Measurements from ENCODE around the gene MAP7D2. TPM values are rescaled to one million over a fixed set of nuclear protein-coding genes. Genes with fewer than 3 reads are reported as not detected.
A peak's percentile ranks its signal among the peaks of the same experiment; 100 is the strongest.

MAP7D2 gene
- total RNA-seq, 4 donors from 2014 or later: 0.60 to 1.5 TPM; not detected in 2

DNA sequence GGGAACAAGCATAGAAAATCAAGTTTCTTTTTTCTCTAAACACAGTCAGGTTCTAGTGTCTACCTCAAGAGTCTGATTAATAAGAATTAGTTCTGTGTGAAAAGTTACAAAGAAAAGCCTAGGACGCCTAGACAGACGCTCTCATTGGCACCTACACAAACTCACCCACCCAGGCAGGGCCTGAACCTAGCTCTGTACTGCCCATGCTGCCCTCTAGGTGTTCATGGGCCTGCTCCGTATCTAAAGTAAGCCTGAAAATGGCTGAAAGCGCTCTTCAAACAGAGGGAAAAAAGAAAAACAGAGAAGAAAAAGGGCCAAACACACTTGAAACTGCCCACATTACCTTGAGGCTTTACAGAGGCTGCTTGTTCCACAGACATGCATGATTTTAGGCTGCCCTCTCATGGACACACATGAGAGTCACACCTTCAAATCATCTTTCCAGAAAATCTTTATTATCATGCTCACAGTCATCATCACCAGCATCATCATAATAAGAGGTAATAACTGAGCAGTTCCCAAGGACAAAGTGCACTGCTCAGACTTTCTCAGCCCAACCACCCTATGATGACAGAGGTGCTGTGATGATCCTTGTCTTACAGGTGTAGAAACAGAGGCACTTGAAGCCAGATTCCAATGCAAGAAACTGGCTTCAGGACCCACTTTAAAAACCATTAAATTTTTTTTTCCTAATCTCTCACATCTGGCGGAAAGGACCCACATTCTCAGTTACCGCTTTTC is 49.6 kb downstream of the MAP7D2 start:
- H3K27me3 ChIP-seq: peaks cover 0 to 4% of the 10 kb centered on the region in 2 donors
- H3K4me3 ChIP-seq: no peak overlapping the region
- TF ChIP-seq, protein P1, sequence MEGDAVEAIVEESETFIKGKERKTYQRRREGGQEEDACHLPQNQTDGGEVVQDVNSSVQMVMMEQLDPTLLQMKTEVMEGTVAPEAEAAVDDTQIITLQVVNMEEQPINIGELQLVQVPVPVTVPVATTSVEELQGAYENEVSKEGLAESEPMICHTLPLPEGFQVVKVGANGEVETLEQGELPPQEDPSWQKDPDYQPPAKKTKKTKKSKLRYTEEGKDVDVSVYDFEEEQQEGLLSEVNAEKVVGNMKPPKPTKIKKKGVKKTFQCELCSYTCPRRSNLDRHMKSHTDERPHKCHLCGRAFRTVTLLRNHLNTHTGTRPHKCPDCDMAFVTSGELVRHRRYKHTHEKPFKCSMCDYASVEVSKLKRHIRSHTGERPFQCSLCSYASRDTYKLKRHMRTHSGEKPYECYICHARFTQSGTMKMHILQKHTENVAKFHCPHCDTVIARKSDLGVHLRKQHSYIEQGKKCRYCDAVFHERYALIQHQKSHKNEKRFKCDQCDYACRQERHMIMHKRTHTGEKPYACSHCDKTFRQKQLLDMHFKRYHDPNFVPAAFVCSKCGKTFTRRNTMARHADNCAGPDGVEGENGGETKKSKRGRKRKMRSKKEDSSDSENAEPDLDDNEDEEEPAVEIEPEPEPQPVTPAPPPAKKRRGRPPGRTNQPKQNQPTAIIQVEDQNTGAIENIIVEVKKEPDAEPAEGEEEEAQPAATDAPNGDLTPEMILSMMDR (IDR thresholded peaks at IDR 0.05): peak in 4 of 5 experiments; percentile 15 to 40 (median 28)
- no peak for TF ChIP-seq POLR2A (IDR thresholded peaks at IDR 0.05)
- TF ChIP-seq EP300 (IDR thresholded peaks at IDR 0.05): no peak
- H3K9me3 ChIP-seq: no peaks in the 10 kb centered on the region
- WGBS, 2 donors: 47 to 54% methylated on average over 6 of the region's 6 CpGs
- peaks cover 0 to 8% (median 0%) of the 10 kb centered on the region in 4 donors for H3K4me1 ChIP-seq
- peak in 1 of 2 donors; percentile 6 for DNase-seq (ENCODE audit: low spot score in 2 of 2)
- no peaks in the 10 kb centered on the region for H3K36me3 ChIP-seq
- H3K27ac ChIP-seq: no peak overlapping the region

DNA sequence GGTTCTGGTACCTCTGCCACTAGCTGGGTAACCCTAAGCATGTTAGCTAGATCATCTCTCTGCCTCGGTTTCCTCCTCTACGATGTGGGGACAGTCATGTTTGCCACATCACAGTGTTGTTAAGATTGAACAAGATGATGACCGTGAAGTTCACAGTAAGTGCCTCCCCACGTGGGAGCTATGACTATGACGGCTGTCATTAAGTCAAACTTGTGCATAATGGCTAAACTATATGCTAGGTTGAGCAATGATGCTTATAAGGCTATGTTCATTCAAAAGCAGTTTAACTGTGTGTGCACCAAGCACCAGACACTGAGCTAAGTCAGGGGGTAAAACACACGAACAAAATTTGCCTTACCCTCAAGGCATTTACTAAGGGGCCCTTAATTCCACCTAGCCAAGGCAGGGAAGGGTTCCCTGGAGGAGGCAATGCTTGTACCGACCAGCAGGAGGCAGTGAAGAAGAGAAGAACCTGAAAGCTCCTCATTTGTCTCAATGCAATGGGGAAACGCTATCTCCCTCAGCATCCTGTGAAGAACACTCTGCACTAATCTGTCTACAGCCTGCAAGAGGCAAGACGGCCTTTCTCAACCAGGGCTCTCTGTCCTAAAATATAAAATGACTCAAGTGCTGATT is 52.9 kb downstream of the MAP7D2 start:
- WGBS, 2 donors: 54 to 69% methylated on average over 6 to 9 of the region's 9 CpGs
- H3K36me3 ChIP-seq: no peaks in the 10 kb centered on the region
- H3K4me3 ChIP-seq: no peak overlapping the region
- no peak for TF ChIP-seq POLR2A (IDR thresholded peaks at IDR 0.05)
- no peaks in the 10 kb centered on the region for H3K27me3 ChIP-seq
- no peak for DNase-seq (ENCODE audit: low spot score in 2 of 2)
- H3K4me1 ChIP-seq: peaks cover 0 to 8% (median 0%) of the 10 kb centered on the region in 4 donors
- no peak overlapping the region for H3K27ac ChIP-seq
- H3K9me3 ChIP-seq: no peaks in the 10 kb centered on the region

DNA sequence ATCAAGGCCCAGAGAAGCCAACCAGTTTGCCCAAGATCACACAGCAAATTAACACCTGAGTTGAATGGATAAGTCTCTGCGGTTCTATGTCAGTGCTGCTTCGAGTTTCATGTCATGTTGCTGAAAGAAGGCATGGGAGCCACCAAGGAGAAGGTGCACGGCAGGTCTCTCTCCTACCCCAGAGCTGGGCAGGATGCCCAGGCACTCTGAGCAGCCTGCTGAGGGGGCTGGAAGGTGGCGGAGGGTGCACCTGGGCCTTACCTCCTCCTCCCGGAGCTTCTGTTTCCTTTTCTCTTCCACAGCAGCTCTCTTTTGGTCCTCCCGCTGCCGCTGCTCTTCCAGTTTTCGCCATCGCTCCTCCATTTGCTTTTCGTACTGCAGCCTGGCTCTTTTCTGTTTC is 53.6 kb downstream of the MAP7D2 start:
- H3K9me3 ChIP-seq: no peaks in the 10 kb centered on the region
- no peaks in the 10 kb centered on the region for H3K36me3 ChIP-seq
- DNase-seq (ENCODE audit: low spot score in 2 of 2): no peak
- no peaks in the 10 kb centered on the region for H3K27me3 ChIP-seq
- 89 to 92% methylated on average over 10 of the region's 10 CpGs for WGBS, 2 donors
- no peak overlapping the region for H3K4me3 ChIP-seq
- no peak overlapping the region for H3K27ac ChIP-seq
- TF ChIP-seq, protein P1 (IDR thresholded peaks at IDR 0.05): no peak
- TF ChIP-seq POLR2A (IDR thresholded peaks at IDR 0.05) (no peak), EP300 (IDR thresholded peaks at IDR 0.05) (no peak)
- H3K4me1 ChIP-seq: peaks cover 0 to 7% (median 0%) of the 10 kb centered on the region in 4 donors

DNA sequence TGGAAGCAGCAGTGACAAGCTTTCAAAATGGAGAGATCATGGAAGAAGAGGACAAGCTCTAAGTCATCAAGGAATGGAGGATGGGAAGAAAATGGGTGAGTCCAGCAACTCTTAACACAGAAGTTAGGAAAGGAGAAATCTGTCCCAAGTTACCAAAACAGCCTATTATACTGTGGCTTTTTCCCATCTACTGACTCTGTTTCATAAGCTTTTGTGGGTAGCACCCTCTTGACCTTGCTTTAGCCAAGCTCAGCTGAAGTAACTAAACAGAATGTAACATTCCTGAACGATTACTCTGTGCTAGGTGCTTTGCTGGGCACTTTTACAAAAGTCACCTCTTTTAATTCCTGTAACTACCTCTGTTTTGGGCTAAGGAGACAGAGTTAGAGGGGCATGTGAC is 54.9 kb downstream of the MAP7D2 start:
- DNase-seq (ENCODE audit: low spot score in 2 of 2): peak in 1 of 2 donors; percentile 4
- Histone ChIP-seq H3K4me3 (no peak overlapping the region), H3K36me3 (no peaks in the 10 kb centered on the region), H3K9me3 (no peaks in the 10 kb centered on the region), H3K27me3 (no peaks in the 10 kb centered on the region), H3K4me1 (no peaks in the 10 kb centered on the region), H3K27ac (no peak overlapping the region)
- TF ChIP-seq POLR2A (IDR thresholded peaks at IDR 0.05) (no peak), EP300 (IDR thresholded peaks at IDR 0.05) (peak in 1 of 2 donors; percentile 16)
- TF ChIP-seq, protein P1 (IDR thresholded peaks at IDR 0.05): no peak
- 43 to 57% methylated on average over 1 of the region's 1 CpG for WGBS, 2 donors

DNA sequence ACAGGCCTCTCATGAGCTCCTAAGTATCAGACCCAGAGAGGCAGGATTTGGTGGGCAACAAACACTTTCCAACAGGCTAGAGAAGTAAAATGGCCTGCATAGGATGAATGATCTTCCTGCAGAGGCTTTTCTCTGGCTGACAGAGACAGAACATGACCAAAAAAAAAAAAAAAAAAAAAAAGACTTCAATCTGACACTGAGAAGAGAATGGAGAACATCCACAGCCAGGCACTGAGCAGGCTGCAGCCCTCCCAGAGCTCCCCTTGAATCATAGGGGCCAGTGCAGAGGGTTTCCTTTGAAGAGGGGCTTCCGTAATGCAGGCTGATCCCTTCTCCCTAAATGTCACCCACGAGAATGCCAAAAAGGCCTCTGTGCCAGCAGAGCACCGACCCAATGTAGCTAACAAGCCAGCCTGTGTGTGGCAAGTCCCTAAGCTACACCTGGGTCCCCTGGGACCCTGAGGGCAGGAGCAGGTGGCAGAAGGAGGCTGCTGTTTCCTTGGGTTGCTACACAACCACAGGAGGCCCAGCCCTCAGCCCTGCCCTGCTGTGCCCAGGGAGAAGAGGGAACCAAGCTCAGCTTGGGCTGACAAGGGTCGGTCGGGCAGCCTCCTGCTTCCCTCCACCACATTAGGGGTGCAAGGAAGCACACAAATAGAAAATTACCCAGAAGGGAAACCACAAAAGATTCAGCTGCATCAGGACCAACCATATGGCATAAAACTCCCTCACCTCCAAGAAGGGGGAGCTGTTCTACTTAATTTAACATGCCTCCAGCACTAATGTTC is 55.6 kb downstream of the MAP7D2 start:
- H3K27ac ChIP-seq: no peak overlapping the region
- H3K4me1 ChIP-seq: no peaks in the 10 kb centered on the region
- H3K36me3 ChIP-seq: no peaks in the 10 kb centered on the region
- DNase-seq (ENCODE audit: low spot score in 2 of 2): no peak
- H3K9me3 ChIP-seq: no peaks in the 10 kb centered on the region
- H3K4me3 ChIP-seq: no peak overlapping the region
- 58 to 100% methylated on average over 3 to 5 of the region's 5 CpGs for WGBS, 2 donors
- H3K27me3 ChIP-seq: no peaks in the 10 kb centered on the region
- TF ChIP-seq POLR2A (IDR thresholded peaks at IDR 0.05) (no peak), EP300 (IDR thresholded peaks at IDR 0.05) (no peak)
- TF ChIP-seq, protein P1 (IDR thresholded peaks at IDR 0.05): no peak

Measured in tibial nerve (tissue), 4 donors.